ENCODE measurements around the gene TENM3.

DNA sequence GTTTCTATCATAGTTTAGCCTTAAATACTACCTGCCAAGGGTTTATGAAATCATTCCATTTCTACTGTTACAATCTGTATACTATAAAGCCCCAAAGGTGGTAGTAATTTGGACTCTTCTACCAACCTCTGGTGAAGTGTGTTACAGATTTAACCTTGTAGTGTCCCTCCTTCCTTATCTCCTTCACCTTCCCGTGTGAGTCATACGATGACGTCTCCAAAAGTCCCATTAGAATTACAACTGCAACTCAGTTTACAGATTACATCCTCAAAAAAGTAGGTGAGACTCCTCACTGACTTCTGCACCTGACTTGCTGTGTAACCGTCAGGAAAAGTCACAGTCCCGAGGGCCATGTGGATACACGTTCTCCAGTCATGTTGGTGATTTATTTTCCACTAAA, 455.0 kb downstream of the TENM3 start:
- TF ChIP-seq CTCF (IDR thresholded peaks at IDR 0.05) (no peak), EP300 (IDR thresholded peaks at IDR 0.05; ENCODE audit: borderline replicate concordance in 1 of 2, low read depth in 1 of 2, low read length in 1 of 2) (no peak), TAF1 (IDR thresholded peaks at IDR 0.05; ENCODE audit: borderline replicate concordance, low read depth, low read length) (no peak), JUND (IDR thresholded peaks at IDR 0.05) (no peak), CHD2 (IDR thresholded peaks at IDR 0.05; ENCODE audit: low read length, partially characterized antibody) (no peak)
- TF ChIP-seq, protein P1, sequence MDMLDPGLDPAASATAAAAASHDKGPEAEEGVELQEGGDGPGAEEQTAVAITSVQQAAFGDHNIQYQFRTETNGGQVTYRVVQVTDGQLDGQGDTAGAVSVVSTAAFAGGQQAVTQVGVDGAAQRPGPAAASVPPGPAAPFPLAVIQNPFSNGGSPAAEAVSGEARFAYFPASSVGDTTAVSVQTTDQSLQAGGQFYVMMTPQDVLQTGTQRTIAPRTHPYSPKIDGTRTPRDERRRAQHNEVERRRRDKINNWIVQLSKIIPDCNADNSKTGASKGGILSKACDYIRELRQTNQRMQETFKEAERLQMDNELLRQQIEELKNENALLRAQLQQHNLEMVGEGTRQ (IDR thresholded peaks at IDR 0.05; ENCODE audit: borderline replicate concordance, low read depth, low read length): no peak
